Keratinocyte (primary cell): ENCODE results near the gene CEACAM19.

Source experiments
- CTCF ChIP-seq, 3 experiments: IDR thresholded peaks in 1 of 3; conservative IDR thresholded peaks in 1 of 3; optimal IDR thresholded peaks in 1 of 3; 2 replicates in 2 of 3; 3 replicates in 1 of 3; pipeline versions ENCODE3 to v1.5.1; 2011; ENCODE audit warnings: low read length in 3 of 3, mild to moderate bottlenecking in 3 of 3, moderate library complexity in 2 of 3, control low read depth in 1 of 3, inconsistent platforms in 1 of 3; ENCODE audit not compliant: insufficient read depth in 2 of 3; ENCODE audit errors: extremely low read depth in 1 of 3
- EZH2 ChIP-seq: IDR thresholded peaks from one replicate; pipeline ENCODE4 v1.6.1; 2012; ENCODE audit warnings: inconsistent platforms, mild to moderate bottlenecking, low read length, moderate library complexity

DNA sequence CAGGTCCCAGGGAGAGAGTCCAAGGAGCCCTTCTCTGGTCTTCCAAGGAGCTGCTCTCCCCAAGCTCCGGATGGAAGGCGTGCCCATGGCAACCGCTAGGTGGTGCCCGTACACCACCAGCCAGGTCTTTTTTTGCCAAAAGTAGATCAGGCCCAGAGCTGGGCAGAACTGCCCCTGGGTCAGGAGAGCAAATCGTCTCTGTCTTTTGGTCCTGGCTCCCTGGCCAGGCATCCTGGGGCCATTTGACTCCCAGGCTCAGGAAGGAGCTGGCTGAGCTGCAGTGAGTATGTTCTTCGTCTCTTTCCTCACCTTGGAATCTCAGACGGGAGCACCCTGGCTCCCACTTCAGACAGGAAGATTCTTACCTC lies 52.7 kb downstream of the CEACAM19 start:
- TF ChIP-seq CTCF (optimal IDR thresholded peaks at IDR 0.05 in 1 of 3, IDR thresholded peaks at IDR 0.05 in 1 of 3, conservative IDR thresholded peaks at IDR 0.05 in 1 of 3; ENCODE audit: extremely low read depth in 1 of 3, insufficient read depth in 2 of 3, low read length in 3 of 3) = peak; percentile 93 to 97 (median 97)
- no peak for TF ChIP-seq EZH2
